Ishikawa (cell line): ENCODE results near the gene LRRC4.

ENCODE experiments used
- CEBPB ChIP-seq: IDR thresholded peaks from 2 replicates; pipeline ENCODE4 v1.6.1; 2012
- CREB1 ChIP-seq: IDR thresholded peaks from 2 replicates; pipeline ENCODE4 v1.6.1; 2012; ENCODE audit warnings: low read depth
- EGR1 ChIP-seq: IDR thresholded peaks from 2 replicates; pipeline ENCODE4 v1.6.1; 2012
- EP300 ChIP-seq: IDR thresholded peaks from 2 replicates; pipeline ENCODE4 v1.6.1; 2012; ENCODE audit warnings: borderline replicate concordance
- FOXM1 ChIP-seq: IDR thresholded peaks from 2 replicates; pipeline ENCODE4 v1.6.1; 2012; ENCODE audit warnings: low read depth, borderline replicate concordance
- NFIC ChIP-seq: IDR thresholded peaks from 2 replicates; pipeline ENCODE4 v1.6.1; 2012
- REST ChIP-seq: IDR thresholded peaks from 2 replicates; pipeline ENCODE4 v1.6.1; 2012; ENCODE audit warnings: low read depth, mild to moderate bottlenecking
- TAF1 ChIP-seq: IDR thresholded peaks from 2 replicates; pipeline ENCODE4 v1.6.1; 2012; ENCODE audit warnings: low read depth, mild to moderate bottlenecking
- TCF12 ChIP-seq: IDR thresholded peaks from 2 replicates; pipeline ENCODE4 v1.6.1; 2012; ENCODE audit warnings: low read depth
- TEAD4 ChIP-seq: IDR thresholded peaks from 2 replicates; pipeline ENCODE4 v1.6.1; 2012
- ZBTB7A ChIP-seq: IDR thresholded peaks from 2 replicates; pipeline ENCODE4 v1.6.1; 2012; ENCODE audit warnings: low read depth
- TF ChIP-seq, protein P1 (sequence below): IDR thresholded peaks from 2 replicates; pipeline ENCODE4 v1.6.1; 2012

DNA sequence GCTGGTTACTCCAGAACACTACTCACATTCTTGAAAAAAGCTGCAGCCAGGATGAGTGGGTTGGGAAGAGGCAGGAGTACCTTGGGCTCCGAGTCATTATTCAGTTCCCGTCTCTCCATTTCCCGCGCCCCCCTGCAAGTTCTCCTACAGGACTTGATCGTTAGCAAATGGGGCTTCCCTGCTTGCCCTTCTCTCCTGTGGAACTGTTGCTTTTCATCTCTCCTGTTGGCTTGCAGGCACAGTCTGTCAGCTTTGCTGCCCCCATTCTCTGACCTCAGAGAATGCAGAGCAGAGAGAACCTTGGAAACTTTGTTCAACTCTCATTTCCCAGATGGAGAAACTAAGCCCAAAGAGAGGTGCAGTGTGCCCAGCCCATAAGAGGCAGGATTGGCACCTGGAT, 35.6 kb upstream of the LRRC4 start:
- TF ChIP-seq TAF1 (no peak), FOXM1 (no peak), ZBTB7A (no peak), CREB1 (no peak), REST (no peak), EP300 (no peak), NFIC (no peak), EGR1 (no peak), CEBPB (no peak), TEAD4 (no peak), TCF12 (no peak)
- TF ChIP-seq, protein P1, sequence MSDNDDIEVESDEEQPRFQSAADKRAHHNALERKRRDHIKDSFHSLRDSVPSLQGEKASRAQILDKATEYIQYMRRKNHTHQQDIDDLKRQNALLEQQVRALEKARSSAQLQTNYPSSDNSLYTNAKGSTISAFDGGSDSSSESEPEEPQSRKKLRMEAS, result no peak
